Measurements from ENCODE around the gene ERLIN1.

The ERLIN1 gene

DNA sequence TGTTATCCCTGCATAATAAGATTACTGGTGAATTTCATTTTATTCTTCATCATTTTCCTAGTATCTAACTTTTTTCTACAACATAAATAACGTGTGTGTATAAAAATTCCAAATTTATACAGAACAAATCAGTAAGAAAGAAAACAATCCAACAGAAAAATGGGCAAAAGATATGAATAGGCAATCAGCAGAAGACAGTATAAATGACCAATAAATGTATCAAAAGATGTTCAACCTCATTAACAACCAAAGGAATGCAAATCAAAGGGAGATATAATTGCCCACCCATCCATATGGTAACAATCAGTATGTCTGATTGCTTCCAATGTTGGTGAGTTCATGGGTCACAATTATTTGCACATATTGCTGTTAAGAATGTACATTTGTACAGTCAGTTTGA lies 13.5 kb downstream of the ERLIN1 start:
- DNase-seq (ENCODE audit: low spot score) = no peak

DNA sequence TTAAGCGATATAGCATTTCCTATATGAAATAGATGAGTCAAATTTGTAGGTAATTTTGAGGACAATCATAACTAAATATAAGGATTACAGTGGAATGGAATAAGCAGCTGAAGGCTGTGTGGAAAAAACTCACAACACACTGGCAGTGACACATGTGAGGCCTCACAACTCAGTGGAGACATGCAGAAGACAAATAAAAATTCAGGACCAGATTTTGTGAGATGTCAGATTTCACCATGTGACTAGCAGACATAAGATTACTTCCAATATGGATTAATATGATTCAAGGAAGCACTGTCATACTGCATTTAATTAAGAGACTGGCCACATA lies 17.6 kb downstream of the ERLIN1 start:
- no peak for DNase-seq (ENCODE audit: low spot score)

DNA sequence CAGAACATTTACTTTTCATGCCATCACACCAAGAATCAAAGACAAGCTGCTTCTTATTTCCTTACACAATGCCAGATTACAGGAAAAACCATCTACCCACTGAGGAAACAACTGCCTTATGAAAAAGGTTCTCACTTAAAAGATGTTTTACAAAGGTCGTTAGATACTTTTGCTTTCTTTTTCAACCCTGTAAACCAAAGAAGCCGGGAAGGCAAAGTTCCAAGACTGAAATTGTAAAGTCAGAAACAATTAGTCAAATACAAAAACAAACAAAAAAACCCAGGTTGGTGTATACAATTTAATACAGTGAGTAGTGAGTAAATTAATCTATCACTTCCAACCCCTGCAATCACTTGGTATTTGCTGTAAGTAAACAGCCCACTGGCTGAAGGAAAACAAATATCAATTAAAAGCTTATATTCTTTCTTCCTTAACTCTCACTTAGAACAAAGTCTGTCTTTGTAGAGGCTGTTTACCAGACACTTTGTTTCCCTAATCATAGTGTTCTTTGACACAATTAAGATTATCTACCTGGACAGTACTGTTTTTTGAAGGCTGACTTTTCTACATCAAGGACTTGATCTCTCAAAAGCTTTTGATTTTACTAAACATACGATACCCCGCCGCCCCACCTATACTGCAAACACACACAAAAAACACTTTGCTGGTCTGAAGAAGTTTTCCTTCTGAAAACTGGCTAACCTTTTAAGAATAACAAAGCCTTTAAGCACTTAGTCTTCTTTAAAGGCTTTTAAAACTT lies 18.1 kb downstream of the ERLIN1 start:
- DNase-seq (ENCODE audit: low spot score) = no peak

DNA sequence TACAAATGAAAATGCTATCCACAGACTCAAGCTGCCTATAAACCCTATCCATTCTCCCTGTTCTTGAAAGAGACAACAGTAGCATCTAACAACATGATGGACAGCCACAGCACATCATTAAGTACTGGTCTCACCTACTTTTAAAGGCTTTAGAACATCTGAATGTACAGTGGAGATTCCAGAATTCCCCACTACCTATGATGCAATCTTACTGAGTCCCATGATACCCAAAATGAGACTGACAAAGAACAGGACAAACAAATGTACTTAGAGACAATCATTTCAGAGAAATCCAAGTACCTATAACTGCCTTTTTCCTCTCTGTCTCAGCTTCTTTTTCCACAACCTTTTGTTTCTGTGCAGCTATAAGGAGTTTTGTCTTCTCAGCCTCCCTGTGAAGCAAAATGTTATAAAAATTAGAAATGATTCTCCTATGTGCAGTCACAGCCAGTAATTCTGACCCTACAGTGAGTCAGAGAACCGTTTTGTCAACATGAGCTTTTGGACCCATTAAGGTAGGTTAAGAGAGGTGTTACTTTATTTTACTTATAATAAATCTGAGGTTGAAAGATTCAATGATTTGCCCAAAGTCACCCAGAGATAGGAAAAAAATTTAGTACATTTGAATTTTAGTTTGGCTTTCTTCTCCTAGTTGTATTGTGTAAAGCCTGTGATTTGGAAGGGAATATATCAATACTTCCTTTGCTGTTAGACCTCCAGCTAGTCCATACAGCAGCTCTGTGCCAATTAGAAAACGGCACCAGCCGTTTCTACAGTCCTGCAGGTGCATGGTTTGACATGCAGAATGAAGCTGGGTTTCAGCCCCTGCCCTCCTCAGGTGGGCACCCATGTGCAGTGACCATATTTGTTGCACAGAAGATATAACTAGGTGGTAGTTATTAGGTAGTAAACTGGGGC lies 21.9 kb downstream of the ERLIN1 start:
- no peak for DNase-seq (ENCODE audit: low spot score)

DNA sequence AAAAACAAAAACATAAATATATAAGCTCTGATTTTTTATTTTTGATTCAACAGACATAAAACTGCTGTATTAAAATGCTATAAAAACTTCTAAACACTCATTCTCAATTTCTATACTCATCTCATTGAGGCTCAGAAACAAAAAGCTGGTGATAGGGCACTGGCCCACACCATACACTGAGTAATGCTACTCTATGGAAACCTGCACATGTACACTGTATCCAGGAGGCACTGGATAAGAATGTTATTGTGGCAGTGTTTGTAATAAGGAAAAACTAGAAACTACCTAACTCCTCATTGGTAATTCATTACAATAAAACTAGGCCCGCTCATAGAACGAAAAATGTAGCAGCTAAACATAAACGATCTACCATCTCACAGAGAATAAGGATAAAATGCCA lies 23.1 kb downstream of the ERLIN1 start:
- no peak for DNase-seq (ENCODE audit: low spot score)

DNA sequence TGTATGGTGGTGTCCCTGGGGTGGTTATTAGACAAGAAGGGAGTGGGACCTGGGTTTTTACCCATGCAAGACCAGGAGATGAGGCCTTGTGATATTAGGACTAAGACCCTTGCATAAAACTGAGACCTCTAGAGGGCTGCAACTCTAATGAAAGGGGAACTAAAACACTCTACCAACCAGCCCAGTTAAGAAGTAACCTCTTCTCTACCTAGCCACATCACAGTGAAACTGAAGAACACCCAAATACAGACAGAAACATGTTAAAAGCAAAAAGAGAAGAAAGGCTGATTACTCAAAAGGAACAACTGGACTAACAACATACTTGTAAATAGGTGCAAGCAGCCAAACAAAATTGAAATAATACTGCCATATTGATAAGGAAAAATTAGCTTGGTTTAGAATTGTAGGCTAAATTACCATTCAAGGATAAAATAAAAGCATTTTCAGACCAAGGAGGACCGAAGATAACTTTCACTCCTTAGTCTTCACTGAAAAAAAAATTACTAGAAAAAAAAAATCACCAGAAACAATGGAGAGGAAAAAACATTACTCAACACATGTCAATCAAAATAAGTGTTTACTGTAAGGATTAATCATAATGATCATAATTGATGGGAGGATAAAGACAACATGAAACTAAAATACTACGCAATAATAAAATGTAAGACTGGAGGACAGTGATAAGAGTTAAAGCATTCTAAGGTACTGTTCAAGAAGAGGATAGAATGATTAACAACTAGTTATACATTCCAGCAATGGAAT lies 27.6 kb downstream of the ERLIN1 start:
- DNase-seq (ENCODE audit: low spot score) = no peak

DNA sequence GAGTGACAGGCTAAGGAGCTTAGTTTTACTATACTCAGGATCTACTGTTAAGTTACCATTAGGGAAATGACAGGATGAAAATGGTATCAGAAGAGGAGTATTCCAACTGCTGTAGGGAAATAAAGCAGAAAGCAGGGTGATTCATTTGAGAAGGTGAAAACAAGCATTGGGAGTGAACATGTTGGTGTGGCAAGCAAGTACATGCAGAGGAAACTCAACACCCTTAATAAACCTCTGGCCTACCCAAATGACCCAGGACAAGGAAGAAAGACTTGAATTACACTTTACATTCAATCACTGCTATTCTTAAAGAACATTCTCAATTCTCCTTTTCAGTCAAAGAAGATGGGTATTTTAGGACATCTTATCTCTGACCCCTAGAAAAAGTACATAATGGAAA lies 28.7 kb downstream of the ERLIN1 start:
- DNase-seq (ENCODE audit: low spot score) = no peak

DNA sequence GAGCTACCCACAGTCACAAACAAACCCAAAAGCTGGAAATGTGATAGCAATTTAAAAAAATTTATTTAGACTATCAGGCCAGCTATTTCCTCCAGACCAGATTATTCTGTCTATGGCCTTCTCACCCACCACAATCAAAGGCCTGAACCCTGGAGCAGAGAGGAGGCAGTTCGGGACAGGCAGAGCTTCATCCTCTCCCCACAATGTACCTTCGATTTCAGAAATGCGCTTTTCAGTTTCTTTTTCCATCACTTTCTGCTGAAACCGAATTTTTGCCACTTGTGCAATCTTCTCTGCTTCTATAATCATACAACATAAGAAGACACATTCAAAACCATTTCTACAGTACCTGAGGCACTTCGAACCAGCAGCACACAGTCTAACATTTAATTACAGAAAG lies 29.9 kb downstream of the ERLIN1 start:
- no peak for DNase-seq (ENCODE audit: low spot score)

DNA sequence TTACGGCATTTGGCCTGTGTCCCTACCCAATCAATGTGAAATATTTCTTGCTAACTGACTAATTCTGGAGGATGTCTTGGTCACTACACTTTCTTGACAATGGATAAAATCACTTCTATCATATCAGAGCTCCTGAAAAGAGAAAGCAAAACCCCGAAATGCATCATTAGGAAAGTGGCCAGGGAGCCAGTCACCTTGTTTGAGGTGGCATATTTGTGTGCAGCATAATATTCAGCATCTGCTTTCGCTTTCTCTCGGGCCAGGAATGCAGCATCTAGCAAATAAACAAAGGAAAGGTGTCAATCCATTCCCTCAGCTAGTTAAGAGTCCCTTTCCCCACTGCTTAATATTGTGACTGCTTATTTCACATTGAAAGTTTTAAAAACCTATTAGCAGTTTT lies 31.2 kb downstream of the ERLIN1 start:
- DNase-seq (ENCODE audit: low spot score) = no peak

DNA sequence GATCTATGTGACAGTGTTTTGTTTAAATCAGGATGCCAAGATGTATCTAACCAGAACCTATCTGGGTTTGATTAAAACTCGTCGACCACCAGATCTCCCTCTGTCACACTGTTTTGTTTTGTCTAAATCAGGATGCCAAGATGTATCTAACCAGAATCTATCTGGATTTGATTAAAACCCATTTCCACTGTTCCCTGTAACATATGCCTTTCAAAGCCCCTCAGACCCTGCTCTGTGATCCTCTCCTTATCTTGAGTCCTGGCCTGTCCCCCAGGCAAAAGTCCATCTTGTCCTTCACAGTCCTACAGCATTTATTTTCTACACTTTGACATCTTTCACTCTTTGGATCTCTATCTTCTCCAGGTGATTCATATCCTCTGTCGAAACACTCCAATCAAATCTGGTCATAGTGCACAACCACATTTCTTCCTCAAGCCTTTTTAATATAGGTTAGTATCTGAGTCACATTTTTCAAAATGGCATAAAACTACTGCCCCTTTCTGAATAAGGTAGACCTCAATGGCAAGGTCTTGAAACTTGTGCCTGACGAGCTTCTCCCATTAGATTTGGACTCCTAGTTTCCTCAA lies 32.5 kb downstream of the ERLIN1 start:
- no peak for DNase-seq (ENCODE audit: low spot score)

DNA sequence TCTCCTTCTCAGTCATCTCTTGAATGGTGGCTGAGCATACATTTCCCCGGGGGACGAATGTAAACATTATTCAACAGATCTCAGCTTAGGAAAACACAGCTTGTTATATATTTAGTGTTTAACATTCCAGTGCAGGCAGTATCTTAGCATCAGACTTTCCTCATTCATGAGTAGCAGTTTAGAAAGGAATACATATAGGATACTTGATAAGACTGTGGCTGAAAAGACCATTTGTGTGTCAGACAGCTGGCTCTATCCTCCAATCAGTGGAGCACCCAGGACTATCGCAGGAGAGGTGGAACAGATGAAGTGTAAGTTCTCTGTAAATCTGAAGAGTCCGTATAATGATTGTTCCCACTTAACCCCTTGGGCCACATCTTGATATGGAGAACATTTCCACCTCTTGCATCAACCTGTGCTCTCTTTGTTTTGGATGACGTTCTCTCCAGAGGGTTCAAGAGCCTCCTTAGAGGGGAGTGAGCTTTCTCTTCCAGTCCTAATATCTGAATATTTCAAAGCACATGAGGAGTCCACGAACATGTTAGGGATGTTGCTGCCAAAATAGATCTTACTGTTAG lies 34.0 kb downstream of the ERLIN1 start:
- DNase-seq (ENCODE audit: low spot score) = no peak

DNA sequence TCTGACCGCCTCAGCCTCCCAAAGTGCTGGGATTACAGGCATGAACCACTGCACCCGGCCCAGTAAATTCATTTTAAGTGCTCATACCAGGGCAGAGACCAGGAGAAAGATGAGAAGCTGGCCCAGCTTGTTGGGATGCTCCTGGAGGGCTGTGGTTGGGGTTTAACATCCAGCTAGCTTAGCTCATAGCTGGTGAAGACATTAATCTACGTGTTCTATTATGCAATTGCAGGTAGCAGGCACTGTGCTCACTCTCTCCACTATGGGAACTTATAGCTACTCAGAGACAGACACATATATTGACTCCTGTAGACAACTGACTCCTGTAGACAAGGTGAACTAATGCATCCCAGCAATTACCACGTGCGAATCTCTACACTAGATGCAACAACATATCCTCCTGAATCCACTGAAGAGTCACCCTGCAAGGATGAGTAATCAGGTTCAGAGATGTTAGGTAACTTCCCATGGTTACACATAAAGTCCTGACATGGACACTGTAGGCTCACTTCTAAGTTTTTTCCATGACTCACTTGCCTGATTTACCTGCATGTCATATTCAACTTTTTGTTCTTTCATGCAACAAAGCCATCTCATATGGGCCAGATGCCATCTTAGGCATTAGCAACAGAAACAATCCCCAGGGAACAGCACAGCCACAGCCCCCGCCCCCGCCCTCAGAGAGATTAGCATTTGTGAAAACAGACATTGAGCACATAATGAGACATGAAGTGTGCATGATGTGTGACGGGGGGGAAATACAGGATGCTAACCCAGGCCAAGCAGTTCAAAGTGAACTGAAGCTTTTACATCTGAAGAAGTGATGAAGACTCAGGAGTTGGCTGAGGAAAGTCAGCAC lies 37.2 kb downstream of the ERLIN1 start:
- DNase-seq (ENCODE audit: low spot score) = peak; percentile 76

DNA sequence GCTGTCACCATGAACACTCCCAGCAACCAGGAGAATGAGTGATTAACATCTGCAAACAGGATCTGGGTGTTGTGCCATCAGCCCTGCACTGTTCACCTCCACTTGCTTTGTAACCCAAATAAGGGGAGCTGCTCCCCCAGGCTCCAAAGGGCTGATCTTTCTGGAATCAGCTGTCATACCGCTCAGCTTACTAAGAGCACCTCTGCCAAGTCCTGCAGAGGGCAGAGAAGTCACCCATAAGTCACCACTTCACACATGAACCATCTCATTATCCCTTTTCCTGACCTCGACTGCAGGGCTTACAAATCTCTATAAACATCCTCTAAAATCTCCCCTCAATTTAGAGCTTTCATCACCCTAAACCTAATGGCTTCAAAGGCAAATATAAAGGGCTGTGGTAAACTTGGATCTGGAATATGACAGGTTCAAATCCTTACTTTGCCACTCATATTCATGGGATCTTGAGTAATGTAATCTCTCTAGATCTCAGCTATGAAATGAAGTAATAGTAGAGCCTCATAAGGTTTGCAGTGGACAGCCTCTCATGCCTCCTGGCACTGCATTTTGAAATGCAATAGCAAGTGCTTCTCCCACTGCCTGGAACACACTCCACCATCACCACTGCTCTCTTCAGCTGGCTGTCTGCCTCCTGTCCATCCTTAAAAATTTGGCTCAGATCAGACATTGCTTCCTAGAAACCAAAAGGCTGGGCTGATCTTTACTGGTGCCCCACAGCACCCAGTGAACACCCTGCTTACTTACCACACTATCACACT lies 38.8 kb downstream of the ERLIN1 start:
- DNase-seq (ENCODE audit: low spot score) = peak; percentile 26

DNA sequence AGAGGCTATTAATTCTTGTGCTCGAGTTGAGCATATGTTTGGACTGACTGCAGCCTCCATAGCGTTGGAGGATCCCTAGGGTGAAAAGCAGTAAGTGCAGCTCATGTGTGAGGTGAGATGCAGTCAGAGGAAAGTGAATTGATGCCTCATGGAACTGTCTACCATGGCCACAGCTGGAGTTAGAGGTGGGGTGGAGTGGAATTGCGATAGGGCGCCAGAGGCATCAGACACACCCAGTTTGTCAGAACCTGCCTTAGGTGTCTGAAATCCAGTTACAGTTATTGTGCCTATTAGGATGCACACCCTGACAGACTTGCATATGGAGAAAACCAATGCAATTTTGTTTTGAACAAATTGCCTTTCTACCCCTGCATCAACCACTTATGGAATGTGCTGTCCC lies 39.4 kb downstream of the ERLIN1 start:
- no peak for DNase-seq (ENCODE audit: low spot score)

DNA sequence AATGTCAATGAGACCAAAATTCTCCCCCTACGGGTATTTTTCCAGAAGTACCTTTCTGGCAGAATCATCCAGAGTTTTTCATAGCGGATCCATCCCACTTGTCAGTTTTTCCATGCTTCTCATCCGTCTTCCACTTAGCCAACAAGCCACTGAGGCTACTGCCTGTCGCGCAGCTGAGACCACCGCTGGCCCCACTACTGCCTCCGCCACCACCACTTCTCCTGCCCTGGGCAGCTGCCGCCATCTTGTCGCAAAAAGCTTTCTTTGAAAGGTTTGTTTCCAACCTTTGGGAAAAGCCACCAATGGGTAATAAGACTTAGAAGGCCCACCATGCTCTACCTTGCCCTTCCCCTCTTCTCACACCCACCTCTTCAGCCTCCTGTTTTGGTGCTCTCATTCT lies 42.1 kb downstream of the ERLIN1 start:
- DNase-seq (ENCODE audit: low spot score) = no peak

DNA sequence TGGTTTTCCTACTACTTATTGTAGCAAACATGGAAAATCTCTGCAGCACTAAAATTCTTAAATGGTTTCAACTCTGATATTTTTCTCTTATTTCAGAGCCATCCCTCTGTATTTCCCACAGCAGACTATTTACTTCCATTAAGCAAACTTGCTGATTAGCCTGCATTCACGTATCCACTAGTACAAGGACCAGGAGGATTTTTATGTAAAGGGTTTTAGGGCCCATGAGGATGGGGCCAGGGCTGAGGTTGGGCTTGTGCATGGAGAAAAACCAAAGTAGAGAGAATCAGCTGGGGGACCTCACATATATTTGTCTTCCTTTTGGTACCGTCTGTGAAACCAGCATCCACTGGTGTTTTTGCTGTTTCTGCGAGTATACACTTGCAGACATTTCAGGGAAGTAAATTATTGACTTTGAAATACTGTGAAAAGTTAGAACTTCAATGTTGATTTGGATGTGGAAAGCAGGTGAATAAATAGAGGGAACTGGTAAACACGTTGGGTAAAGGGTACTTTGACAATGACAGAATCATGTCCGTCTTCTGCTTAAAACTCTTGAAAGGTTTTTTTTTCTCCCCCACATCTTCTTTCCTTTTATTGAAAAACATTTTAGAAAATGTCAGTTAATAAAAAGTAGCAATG lies 44.3 kb downstream of the ERLIN1 start:
- DNase-seq (ENCODE audit: low spot score) = no peak

DNA sequence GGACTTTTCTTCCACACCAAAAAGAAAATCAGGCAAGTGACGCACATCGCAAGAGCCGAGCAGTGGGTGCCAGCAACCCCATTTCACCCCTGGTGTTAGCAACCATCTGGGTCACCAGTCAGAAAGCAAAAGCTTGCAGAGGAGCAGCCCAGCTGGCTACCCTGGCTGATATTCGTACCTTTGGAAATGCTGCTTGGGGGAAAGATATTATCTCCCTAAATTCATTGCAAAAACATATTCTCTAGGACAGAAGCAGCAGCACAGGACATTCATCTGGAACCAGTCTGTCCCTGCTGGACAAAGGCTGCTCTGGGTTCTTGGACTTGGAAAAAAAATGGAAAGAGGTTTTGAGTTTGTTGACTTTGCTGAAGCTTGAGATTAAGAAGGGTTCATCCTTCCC lies 45.8 kb downstream of the ERLIN1 start:
- DNase-seq (ENCODE audit: low spot score) = no peak

DNA sequence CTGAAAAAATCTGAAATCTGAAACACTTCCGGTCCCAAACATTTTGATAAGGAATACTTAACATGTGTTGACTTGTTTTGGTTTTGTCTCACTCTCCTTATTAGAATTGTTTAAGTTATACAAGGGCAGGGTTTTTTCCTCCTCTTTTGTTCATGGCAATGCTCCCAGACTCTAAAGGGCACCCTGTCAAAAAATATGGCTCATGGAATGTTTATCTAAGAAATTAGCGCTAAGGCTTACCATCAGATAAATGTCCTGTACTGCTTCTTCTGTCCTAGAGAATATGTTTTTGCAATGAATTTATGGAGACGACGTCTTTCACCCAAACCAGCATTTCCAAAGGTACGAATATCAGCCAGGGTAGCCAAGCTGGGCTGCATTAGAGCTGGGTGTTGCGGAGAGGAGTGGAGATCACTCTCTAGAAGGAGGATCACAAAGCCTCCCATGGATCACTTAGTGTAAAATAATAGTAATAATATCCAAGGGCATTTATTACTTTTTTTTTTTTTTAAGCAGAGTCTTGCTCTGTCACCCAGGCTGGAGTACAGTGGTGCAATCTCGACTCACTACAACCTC lies 46.8 kb downstream of the ERLIN1 start:
- no peak for DNase-seq (ENCODE audit: low spot score)

DNA sequence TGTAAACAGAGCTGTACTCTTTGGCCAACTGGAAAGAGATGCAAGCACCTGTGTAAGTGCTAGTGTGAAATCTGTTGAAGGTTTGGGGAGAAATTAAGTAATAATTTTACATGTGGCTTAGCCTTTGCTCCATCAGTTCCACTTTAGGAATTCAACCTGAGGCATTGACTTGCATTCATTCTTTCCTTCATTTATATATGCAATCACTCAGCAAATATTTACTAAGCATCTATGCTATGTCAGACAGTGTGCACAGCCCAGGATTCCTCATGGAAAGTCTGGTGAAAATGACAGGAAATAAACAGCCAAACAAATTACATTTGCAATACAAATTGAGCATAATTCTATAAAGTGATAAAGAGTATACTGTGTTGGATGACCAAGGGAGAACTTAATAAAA lies 50.3 kb downstream of the ERLIN1 start:
- DNase-seq (ENCODE audit: low spot score) = no peak

Data from RKO (cell line).